HG02678 (cell line): ENCODE results near the gene DOCK4.

Source experiments
- ATAC-seq: cut with Tn5 transposase; IDR thresholded peaks from one replicate; pipeline ENCODE4 v1.9.1; 2021; ENCODE audit warnings: mild to moderate bottlenecking, moderate library complexity; ENCODE audit not compliant: unreplicated experiment

The DOCK4 gene

GRCh38 chr7:112019932-112020331, 186.3 kb downstream of the DOCK4 start:
- ATAC-seq: no peak

- no peak for ATAC-seq
These were observed 187.7 kb downstream of the DOCK4 start for GRCh38 chr7:112018305-112019030.

DNA sequence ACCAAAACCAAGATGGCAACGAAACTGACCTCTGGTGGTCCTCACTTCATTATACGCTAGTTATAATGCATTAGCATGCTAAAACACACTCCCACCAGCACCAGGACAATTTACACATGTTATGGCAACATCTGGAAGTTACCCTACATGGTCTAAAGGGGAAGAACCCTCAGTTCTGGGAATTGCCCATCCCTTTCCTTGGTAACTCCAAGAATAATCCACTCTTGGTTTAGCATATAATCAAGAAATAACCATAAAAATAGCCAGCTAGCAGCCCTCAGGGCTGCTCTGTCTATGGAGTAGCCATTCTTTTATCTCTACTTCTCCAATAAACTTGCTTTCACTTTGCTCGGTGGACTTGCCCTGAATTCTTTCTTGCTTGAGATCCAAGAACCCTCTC, 191.1 kb downstream of the DOCK4 start:
- ATAC-seq: no peak

GRCh38 chr7:112014347-112014746, 191.9 kb downstream of the DOCK4 start:
- no peak for ATAC-seq

DNA sequence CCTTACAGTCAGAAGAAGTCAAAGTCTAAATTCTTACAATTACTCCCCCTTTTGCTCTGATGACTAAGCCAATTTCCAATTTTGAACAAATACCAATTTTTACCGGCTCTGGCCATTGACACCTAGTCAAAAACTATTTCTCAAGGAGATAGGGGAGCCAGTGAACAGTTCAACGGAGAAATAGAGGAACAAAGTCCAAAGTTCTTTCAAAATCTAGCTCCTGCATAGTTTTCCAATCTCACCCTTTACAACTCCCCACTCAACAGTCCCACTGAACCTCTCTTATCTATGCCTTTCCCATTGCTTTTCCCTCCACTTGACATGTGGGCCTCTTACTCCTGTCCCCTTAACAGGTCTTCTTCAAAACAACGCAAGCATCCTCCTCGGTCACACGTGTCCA, 192.9 kb downstream of the DOCK4 start:
- no peak for ATAC-seq

GRCh38 chr7:112012242-112012641, 194.0 kb downstream of the DOCK4 start:
- ATAC-seq: no peak

DNA sequence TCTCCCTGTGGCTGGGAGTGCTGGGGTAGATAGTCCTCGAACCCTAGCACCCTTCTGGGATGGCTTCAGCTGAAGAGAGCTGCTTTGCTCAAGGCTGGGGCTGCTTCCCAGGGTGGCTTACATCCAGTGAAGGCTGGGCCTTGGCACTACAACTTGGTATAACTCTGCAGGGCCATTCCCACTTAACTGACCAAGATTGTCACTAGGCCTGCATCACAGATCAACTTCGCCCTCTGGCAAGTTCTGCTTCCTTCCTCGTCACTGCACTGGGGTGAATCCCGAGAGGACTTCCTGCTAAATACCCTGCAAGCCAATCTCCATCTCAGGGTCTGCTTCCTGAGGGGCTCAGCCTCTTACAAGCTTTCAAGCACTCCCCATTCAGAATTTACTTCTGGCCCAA, 195.2 kb downstream of the DOCK4 start:
- ATAC-seq: no peak

DNA sequence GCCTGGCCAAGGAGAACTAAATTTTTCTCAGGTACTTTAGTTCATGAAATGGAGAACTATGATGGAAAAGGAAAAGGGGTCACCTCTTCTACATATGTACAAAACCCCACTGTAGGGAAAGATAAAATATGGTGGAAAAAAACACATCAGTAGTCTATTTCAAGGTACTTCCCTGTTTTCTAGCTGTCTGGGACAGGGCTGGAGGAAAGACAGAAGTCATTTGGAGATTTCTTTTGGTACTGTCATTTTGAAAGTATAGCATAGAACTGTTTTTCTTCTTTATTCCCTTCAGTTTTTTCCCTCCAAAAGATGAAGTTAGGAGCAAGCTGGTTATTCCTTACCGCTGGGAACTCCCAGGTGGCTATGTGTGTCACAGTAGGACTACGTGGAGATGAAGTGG, 196.1 kb downstream of the DOCK4 start:
- no peak for ATAC-seq

- ATAC-seq: no peak
These were observed 197.1 kb downstream of the DOCK4 start for GRCh38 chr7:112009081-112009480.

DNA sequence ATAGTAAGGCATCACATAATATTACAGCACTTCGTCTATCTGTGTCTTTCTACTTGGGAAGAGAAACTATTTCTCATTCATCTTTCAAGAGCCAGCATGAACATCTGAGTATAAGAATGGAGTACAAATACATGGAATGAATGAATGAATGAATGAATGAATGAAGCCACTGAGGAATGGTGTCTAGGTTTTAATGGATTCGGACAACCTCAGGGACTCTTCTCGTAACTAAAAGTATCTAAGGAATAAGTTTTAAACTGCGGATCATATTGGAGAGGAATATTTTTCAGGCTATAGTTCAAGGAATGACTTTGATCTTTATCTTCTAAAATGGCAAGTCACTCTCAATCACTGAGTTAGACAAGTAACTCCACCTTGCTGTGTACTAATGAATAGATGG, 199.0 kb downstream of the DOCK4 start:
- no peak for ATAC-seq

DNA sequence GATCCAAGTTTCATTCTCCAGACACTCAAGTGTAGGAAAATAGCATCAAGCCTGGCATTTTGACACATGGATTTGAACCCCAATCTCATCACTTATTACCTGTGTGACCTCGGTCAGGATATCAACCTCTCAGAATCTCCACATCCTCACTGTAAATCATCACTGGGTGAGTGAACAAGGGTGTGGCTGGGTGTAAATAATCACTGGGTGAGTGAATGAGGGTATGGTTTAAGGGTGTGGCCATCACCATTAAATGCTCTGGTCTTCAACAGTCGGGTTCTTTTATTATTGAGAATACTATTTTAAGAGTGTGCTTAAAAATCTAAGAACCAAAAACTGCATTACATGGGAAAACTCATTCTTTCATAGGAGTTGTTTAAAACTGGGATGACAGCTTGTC, 200.1 kb downstream of the DOCK4 start:
- no peak for ATAC-seq

GRCh38 chr7:112005205-112005775, 200.9 kb downstream of the DOCK4 start:
- ATAC-seq: no peak

GRCh38 chr7:112001091-112001826, 204.9 kb downstream of the DOCK4 start:
- ATAC-seq: no peak

- ATAC-seq: no peak
These were observed 207.9 kb downstream of the DOCK4 start for GRCh38 chr7:111998326-111998725.

DNA sequence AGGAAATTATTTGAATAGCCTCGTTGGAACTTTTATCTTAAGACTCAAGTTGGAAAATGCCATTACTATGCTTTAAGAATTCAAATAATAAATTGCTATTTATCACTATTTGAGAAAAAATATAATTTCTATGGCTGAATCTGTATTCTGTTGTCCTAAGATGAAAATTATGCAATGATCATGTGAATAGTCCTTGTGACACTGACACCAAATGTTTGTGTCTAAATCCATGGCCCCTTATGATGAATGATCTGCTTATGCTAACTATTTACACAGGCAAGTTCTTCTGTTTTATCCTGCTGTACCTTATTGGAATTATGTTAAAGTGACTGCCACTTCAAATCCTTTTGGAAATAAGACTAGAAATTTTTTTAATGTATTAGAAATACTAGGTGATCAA, 208.7 kb downstream of the DOCK4 start:
- no peak for ATAC-seq

DNA sequence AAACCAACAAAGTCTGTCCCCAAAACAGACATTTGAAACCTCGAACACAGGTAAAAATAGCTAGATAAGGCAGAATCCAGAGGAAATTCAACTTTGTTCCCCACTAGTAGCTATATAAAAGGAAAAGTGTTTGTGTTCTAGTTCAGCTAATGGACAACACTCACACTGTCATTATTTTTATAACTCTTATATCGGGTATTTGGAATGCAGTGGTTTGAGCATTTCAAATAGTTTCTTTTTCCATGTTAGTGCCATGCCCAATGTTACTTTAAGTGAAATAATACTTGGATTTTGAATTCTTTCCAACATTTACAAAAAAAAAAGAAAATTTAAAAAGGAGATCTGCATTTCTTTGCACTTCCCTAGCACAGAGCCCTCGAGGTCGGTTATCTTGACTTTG, 213.6 kb downstream of the DOCK4 start:
- no peak for ATAC-seq

- no peak for ATAC-seq
These were observed 215.6 kb downstream of the DOCK4 start for GRCh38 chr7:111990643-111991042.

- ATAC-seq: no peak
These were observed 218.3 kb downstream of the DOCK4 start for GRCh38 chr7:111987886-111988285.

DNA sequence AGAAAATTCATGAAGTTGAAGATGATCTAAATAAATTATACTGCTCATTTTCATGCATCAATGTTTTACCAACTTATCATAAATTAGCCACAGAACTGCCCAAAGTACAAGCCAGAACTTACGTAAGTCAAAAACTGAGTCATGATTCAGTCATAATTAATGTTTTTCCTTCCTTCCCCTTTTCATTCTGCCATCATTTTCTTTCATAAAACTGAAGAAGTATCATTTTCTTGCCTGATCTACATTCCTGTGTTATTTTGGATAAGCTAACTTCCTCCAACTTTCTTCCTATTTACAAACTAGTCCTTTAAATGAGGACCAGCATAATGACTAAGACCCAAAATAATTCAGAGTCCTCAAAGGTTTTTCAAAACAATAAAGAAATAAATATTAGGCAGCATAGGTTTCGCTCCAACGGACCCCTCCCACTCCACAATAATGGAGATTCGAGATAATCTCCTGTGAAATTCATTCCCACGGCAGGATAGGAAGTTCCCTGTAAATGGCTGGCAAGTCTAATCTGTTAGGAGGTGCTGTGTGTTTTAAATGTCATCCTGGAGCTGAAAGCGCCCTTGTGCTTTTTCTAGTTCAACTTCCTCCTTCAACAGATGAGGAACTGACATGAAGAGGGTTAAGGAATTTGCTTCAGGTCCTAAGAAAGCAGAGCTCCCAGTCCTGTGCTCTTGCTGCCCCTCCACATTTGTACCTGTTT, 218.9 kb downstream of the DOCK4 start:
- ATAC-seq: no peak

GRCh38 chr7:111986601-111987000, 219.6 kb downstream of the DOCK4 start:
- no peak for ATAC-seq

- no peak for ATAC-seq
These were observed 220.4 kb downstream of the DOCK4 start for GRCh38 chr7:111985798-111986197.

- no peak for ATAC-seq
These were observed 223.4 kb downstream of the DOCK4 start for GRCh38 chr7:111982804-111983203.
